ENCODE measurements around the gene EXOC3L2. TPM values are rescaled to one million over a fixed set of nuclear protein-coding genes. Genes with fewer than 3 reads are reported as not detected.
"Not testable (repeated sequence)": the region's sequence is repeated elsewhere in the genome, so short reads cannot be mapped to it uniquely, and the experiment has no call there.

Gene EXOC3L2
- total RNA-seq, 1 experiment from 2014 or later = not detected

GRCh38 chr19:45271735-45272108 is 26.5 kb upstream of the EXOC3L2 start:
- BruUV-seq (replicated peaks) = no TSS peak
- Histone ChIP-seq H3K27ac (ENCODE audit: low read depth, low read length, poor library complexity, severe bottlenecking) (no peak overlapping the region), H3K36me3 (ENCODE audit: insufficient read depth, low read length, poor library complexity, severe bottlenecking) (peaks cover 17% of the 10 kb centered on the region), H3K4me1 (ENCODE audit: insufficient read depth, low read length, poor library complexity, severe bottlenecking) (peaks cover 22% of the 10 kb centered on the region), H3K9me3 (ENCODE audit: low read depth, low read length, poor library complexity, severe bottlenecking) (no peaks in the 10 kb centered on the region), H3K27me3 (replicated peaks; ENCODE audit: insufficient read depth, low read depth, low read length, poor library complexity) (no peaks in the 10 kb centered on the region), H3K4me3 (ENCODE audit: low read depth, low read length, poor library complexity, severe bottlenecking) (no peak overlapping the region)
- ChIA-PET POLR2A (ENCODE audit: low non-redundant PET) (no interaction called here), CTCF (no interaction called here)
- intact Hi-C loops (cut with micrococcal nuclease; ENCODE audit: unreplicated experiment) = no loop called here
- no peak for TF ChIP-seq EZH2 (IDR thresholded peaks at IDR 0.05; ENCODE audit: borderline replicate concordance, low read depth, low read length, poor library complexity, severe bottlenecking)
- no peak for TF ChIP-seq CTCF (conservative IDR thresholded peaks at IDR 0.05; ENCODE audit: low read depth, low read length)
- no peak for DNase-seq (ENCODE audit: low spot score)

DNA sequence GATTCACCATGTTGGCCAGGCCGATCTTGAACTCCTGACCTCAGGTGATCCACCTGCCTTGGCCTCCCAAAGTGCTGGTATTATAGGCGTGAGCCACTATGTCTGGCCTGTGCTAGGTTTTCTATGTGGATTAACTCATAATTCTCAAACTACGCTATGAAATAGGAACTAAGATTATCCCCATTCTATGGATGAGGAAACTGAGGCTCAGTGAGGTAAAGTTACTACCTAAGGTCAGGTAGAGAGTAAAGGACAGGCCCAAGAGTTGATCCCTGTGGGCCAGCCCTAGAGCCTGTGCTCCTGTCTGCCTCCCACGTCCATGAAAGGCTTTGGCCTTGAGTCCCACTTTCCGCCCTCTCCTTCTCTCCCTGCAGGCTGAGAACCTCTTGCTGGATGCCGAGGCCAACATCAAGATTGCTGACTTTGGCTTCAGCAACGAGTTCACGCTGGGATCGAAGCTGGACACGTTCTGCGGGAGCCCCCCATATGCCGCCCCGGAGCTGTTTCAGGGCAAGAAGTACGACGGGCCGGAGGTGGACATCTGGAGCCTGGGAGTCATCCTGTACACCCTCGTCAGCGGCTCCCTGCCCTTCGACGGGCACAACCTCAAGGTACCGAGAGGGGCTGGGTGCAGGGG is 26.0 kb upstream of the EXOC3L2 start:
- Histone ChIP-seq H3K4me3 (ENCODE audit: low read depth, low read length, poor library complexity, severe bottlenecking) (no peak overlapping the region), H3K27ac (ENCODE audit: low read depth, low read length, poor library complexity, severe bottlenecking) (no peak overlapping the region), H3K27me3 (replicated peaks; ENCODE audit: insufficient read depth, low read depth, low read length, poor library complexity) (no peaks in the 10 kb centered on the region), H3K36me3 (ENCODE audit: insufficient read depth, low read length, poor library complexity, severe bottlenecking) (peaks cover 17% of the 10 kb centered on the region), H3K4me1 (ENCODE audit: insufficient read depth, low read length, poor library complexity, severe bottlenecking) (peaks cover 21% of the 10 kb centered on the region), H3K9me3 (ENCODE audit: low read depth, low read length, poor library complexity, severe bottlenecking) (no peaks in the 10 kb centered on the region)
- no TSS peak for BruUV-seq (replicated peaks)
- intact Hi-C loops (cut with micrococcal nuclease; ENCODE audit: unreplicated experiment) = no loop called here
- DNase-seq (ENCODE audit: low spot score) = no peak
- ChIA-PET POLR2A (ENCODE audit: low non-redundant PET) (no interaction called here), CTCF (no interaction called here)
- TF ChIP-seq CTCF (conservative IDR thresholded peaks at IDR 0.05; ENCODE audit: low read depth, low read length) = no peak
- TF ChIP-seq EZH2 (IDR thresholded peaks at IDR 0.05; ENCODE audit: borderline replicate concordance, low read depth, low read length, poor library complexity, severe bottlenecking) = no peak

DNA sequence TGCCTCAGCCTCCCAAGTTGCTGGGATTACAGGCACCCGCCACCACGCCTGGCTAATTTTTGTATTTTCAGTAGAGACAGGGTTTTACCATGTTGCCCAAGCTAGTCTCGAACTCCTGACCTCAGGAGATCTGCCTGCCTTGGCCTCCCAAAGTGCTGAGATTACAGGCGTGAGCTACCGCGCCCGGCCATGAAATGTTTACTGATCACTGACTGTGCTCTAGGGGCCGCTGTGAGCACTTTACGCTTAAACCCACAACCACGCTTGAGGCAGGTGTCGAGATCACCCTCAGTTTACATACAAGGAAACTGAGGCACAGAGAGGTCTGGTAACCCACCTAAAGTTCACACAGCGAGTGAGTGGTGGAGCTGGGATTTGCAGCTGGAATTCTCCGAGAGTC is 24.7 kb upstream of the EXOC3L2 start:
- intact Hi-C loops (cut with micrococcal nuclease; ENCODE audit: unreplicated experiment); H3K4me1 ChIP-seq (ENCODE audit: insufficient read depth, low read length, poor library complexity, severe bottlenecking); POLR2A ChIA-PET (ENCODE audit: low non-redundant PET); H3K9me3 ChIP-seq (ENCODE audit: low read depth, low read length, poor library complexity, severe bottlenecking); H3K4me3 ChIP-seq (ENCODE audit: low read depth, low read length, poor library complexity, severe bottlenecking); DNase-seq (ENCODE audit: low spot score); H3K27ac ChIP-seq (ENCODE audit: low read depth, low read length, poor library complexity, severe bottlenecking); BruUV-seq (replicated peaks); CTCF ChIA-PET; H3K27me3 ChIP-seq (replicated peaks; ENCODE audit: insufficient read depth, low read depth, low read length, poor library complexity): not testable (repeated sequence)
- peaks cover 17% of the 10 kb centered on the region for H3K36me3 ChIP-seq (ENCODE audit: insufficient read depth, low read length, poor library complexity, severe bottlenecking)

- H3K4me1 ChIP-seq (ENCODE audit: insufficient read depth, low read length, poor library complexity, severe bottlenecking) = no peaks in the 10 kb centered on the region
- no peak overlapping the region for H3K4me3 ChIP-seq (ENCODE audit: low read depth, low read length, poor library complexity, severe bottlenecking)
- no peak for DNase-seq (ENCODE audit: low spot score)
- no peak overlapping the region for H3K27ac ChIP-seq (ENCODE audit: low read depth, low read length, poor library complexity, severe bottlenecking)
- H3K9me3 ChIP-seq (ENCODE audit: low read depth, low read length, poor library complexity, severe bottlenecking) = no peaks in the 10 kb centered on the region
- ChIA-PET POLR2A (ENCODE audit: low non-redundant PET) (no interaction called here), CTCF (no interaction called here)
- peaks cover 12% of the 10 kb centered on the region for H3K36me3 ChIP-seq (ENCODE audit: insufficient read depth, low read length, poor library complexity, severe bottlenecking)
- intact Hi-C loops (cut with micrococcal nuclease; ENCODE audit: unreplicated experiment) = no loop called here
- no peaks in the 10 kb centered on the region for H3K27me3 ChIP-seq (replicated peaks; ENCODE audit: insufficient read depth, low read depth, low read length, poor library complexity)
- no TSS peak for BruUV-seq (replicated peaks)
- TF ChIP-seq EZH2 (IDR thresholded peaks at IDR 0.05; ENCODE audit: borderline replicate concordance, low read depth, low read length, poor library complexity, severe bottlenecking) = no peak
- TF ChIP-seq CTCF (conservative IDR thresholded peaks at IDR 0.05; ENCODE audit: low read depth, low read length) = no peak
Observed at GRCh38 chr19:45267296-45267695, 22.1 kb upstream of the EXOC3L2 start.

All from A673 (cell line).